ENCODE measurements around the gene ARFRP1. TPM values are rescaled to one million over a fixed set of nuclear protein-coding genes. Genes with fewer than 3 reads are reported as not detected.

Gene ARFRP1
- total RNA-seq, 1 donor = 21.7 TPM

GRCh38 chr20:63706852-63707557, 771 bp downstream of the ARFRP1 start:
- Histone ChIP-seq H3K27ac (ENCODE audit: low read depth, low read length) (peak overlapping the region; percentile 46), H3K4me1 (ENCODE audit: insufficient read depth, low read length) (peaks cover 18% of the 10 kb centered on the region), H3K4me2 (ENCODE audit: insufficient read depth, low read length) (peak overlapping the region; percentile 85), H3K27me3 (ENCODE audit: insufficient read depth, low read length) (no peaks in the 10 kb centered on the region), H3K4me3 (ENCODE audit: insufficient read depth, low read length) (peak overlapping the region; percentile 87), H3K79me2 (ENCODE audit: insufficient read depth, low read length) (peaks cover 79% of the 10 kb centered on the region), H2AFZ (ENCODE audit: low read length) (peak overlapping the region; percentile 68), H3K9me3 (ENCODE audit: low read depth, low read length) (no peaks in the 10 kb centered on the region), H4K20me1 (ENCODE audit: insufficient read depth, low read length) (peaks cover 14% of the 10 kb centered on the region), H3K36me3 (ENCODE audit: insufficient read depth, low read length) (peaks cover 45% of the 10 kb centered on the region)
- peak; percentile 97 for DNase-seq (ENCODE audit: insufficient read length, low spot score, missing footprints)
- TF ChIP-seq, protein P1, sequence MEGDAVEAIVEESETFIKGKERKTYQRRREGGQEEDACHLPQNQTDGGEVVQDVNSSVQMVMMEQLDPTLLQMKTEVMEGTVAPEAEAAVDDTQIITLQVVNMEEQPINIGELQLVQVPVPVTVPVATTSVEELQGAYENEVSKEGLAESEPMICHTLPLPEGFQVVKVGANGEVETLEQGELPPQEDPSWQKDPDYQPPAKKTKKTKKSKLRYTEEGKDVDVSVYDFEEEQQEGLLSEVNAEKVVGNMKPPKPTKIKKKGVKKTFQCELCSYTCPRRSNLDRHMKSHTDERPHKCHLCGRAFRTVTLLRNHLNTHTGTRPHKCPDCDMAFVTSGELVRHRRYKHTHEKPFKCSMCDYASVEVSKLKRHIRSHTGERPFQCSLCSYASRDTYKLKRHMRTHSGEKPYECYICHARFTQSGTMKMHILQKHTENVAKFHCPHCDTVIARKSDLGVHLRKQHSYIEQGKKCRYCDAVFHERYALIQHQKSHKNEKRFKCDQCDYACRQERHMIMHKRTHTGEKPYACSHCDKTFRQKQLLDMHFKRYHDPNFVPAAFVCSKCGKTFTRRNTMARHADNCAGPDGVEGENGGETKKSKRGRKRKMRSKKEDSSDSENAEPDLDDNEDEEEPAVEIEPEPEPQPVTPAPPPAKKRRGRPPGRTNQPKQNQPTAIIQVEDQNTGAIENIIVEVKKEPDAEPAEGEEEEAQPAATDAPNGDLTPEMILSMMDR (IDR thresholded peaks at IDR 0.05; ENCODE audit: extremely low read depth, low read depth, low read length) = peak; percentile 2

DNA sequence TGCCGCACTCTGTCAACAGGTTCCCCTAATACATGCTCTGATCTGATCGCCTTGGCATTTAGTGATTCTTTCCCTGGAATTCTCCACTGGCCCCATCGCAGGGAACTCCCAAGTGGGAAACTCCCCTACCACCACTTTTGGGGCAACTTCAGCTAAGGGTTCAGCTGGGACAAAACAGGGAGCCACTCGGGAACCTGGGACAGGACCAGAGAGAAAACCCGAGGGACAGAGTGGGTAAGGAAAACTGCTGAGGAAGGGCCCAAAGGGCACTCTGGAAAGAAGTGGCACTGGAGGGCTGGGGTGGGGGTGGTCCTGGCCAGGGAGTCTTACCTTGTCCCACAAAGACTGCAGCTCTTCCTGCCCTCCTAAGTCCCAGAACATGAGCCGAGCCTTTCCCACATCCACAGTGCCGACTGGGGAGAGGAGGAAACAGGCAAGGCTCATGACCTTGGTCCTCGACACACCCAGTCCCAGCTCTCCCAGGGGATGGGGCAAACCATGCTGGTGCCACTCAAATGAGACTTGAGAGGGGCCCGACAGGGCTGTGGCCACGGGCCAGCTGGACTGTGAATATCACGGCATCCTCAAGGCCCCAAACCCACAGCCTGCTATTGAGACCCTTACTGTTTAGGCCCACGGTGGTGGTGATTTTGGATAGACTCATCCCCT, 1.6 kb downstream of the ARFRP1 start:
- peak overlapping the region; percentile 85 for H3K4me2 ChIP-seq (ENCODE audit: insufficient read depth, low read length)
- no peaks in the 10 kb centered on the region for H3K9me3 ChIP-seq (ENCODE audit: low read depth, low read length)
- DNase-seq (ENCODE audit: insufficient read length, low spot score, missing footprints) = peak; percentile 67
- peak overlapping the region; percentile 87 for H3K4me3 ChIP-seq (ENCODE audit: insufficient read depth, low read length)
- no peak overlapping the region for H2AFZ ChIP-seq (ENCODE audit: low read length)
- peaks cover 70% of the 10 kb centered on the region for H3K79me2 ChIP-seq (ENCODE audit: insufficient read depth, low read length)
- no peaks in the 10 kb centered on the region for H3K27me3 ChIP-seq (ENCODE audit: insufficient read depth, low read length)
- peak overlapping the region; percentile 46 for H3K27ac ChIP-seq (ENCODE audit: low read depth, low read length)
- H3K36me3 ChIP-seq (ENCODE audit: insufficient read depth, low read length) = peaks cover 36% of the 10 kb centered on the region
- peaks cover 18% of the 10 kb centered on the region for H3K4me1 ChIP-seq (ENCODE audit: insufficient read depth, low read length)
- peaks cover 11% of the 10 kb centered on the region for H4K20me1 ChIP-seq (ENCODE audit: insufficient read depth, low read length)
- TF ChIP-seq, protein P1 (IDR thresholded peaks at IDR 0.05; ENCODE audit: extremely low read depth, low read depth, low read length) = no peak

DNA sequence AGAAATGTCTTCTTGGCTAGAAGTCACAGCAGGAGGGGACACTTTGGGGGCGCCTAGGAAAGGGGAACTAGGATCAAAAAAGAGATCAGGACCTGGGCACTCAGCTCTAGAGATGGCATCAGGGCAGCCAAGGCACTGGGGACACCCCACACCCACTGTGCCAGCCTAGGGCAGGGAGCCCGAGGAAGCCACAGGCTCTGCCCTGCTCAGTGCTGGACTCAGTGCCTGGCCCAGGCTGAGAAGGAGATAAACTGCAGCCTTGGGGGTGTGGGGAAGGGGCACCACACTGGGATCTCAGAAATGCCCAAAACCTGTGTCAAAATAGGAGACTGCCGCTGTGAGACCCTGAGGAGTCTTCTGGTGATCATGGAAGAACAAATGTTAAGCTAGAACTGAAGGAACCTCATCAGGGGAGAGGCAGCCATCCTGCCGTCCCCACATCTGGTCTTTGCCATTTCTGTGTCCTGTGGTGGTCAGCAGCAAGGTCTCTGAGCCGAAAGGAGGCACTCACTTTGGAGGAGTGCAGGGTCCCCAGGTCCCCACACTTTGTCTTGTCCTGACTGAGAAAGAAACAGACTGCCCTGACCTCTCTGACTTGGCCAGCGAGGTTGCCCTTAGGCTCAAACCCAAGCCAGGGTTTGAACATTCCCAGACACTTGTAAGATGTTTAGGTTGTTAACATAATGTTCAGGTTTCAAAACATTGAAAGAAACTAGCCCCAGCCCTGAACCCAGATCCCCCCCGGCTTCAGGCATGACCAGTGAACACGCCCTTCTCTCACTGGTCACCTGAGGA, 2.3 kb downstream of the ARFRP1 start:
- Histone ChIP-seq H3K4me3 (ENCODE audit: insufficient read depth, low read length) (no peak overlapping the region), H4K20me1 (ENCODE audit: insufficient read depth, low read length) (peaks cover 8% of the 10 kb centered on the region), H2AFZ (ENCODE audit: low read length) (no peak overlapping the region), H3K36me3 (ENCODE audit: insufficient read depth, low read length) (peaks cover 29% of the 10 kb centered on the region), H3K4me1 (ENCODE audit: insufficient read depth, low read length) (peaks cover 18% of the 10 kb centered on the region), H3K27me3 (ENCODE audit: insufficient read depth, low read length) (no peaks in the 10 kb centered on the region), H3K4me2 (ENCODE audit: insufficient read depth, low read length) (no peak overlapping the region), H3K9me3 (ENCODE audit: low read depth, low read length) (no peaks in the 10 kb centered on the region), H3K27ac (ENCODE audit: low read depth, low read length) (no peak overlapping the region), H3K79me2 (ENCODE audit: insufficient read depth, low read length) (peaks cover 63% of the 10 kb centered on the region)
- TF ChIP-seq, protein P1 (IDR thresholded peaks at IDR 0.05; ENCODE audit: extremely low read depth, low read depth, low read length) = no peak
- peak; percentile 69 for DNase-seq (ENCODE audit: insufficient read length, low spot score, missing footprints)
